ES-I3 (cell line): ENCODE data around the gene CLVS2.

Source experiments
- H3K36me3 ChIP-seq: 2 replicates; pipeline ENCODE4 v1.6.1; 2013; ENCODE audit warnings: mild to moderate bottlenecking, low read length, control low read depth, moderate library complexity; ENCODE audit not compliant: insufficient read depth
- H3K4me1 ChIP-seq: 2 replicates; pipeline ENCODE4 v1.6.1; 2013; ENCODE audit warnings: mild to moderate bottlenecking, control low read depth, low read length; ENCODE audit not compliant: insufficient read depth
- H3K9ac ChIP-seq: 2 replicates; pipeline ENCODE4 v1.6.1; 2013; ENCODE audit warnings: low read depth, mild to moderate bottlenecking, low read length, moderate library complexity
- H3K9me3 ChIP-seq: 2 replicates; pipeline ENCODE4 v1.6.1; 2013; ENCODE audit warnings: mild to moderate bottlenecking, low read length, moderate library complexity; ENCODE audit not compliant: control insufficient read depth, insufficient read depth

CLVS2 gene

GRCh38 chr6:123001540-123001939 is 5.5 kb downstream of the CLVS2 start:
- H3K9ac ChIP-seq: no peak overlapping the region
- H3K9me3 ChIP-seq: no peaks in the 10 kb centered on the region
- H3K36me3 ChIP-seq: no peaks in the 10 kb centered on the region
- no peaks in the 10 kb centered on the region for H3K4me1 ChIP-seq

GRCh38 chr6:123007885-123008284 is 11.8 kb downstream of the CLVS2 start:
- Histone ChIP-seq H3K4me1 (no peaks in the 10 kb centered on the region), H3K36me3 (no peaks in the 10 kb centered on the region), H3K9ac (no peak overlapping the region), H3K9me3 (no peaks in the 10 kb centered on the region)

GRCh38 chr6:123009059-123009458 is 13.0 kb downstream of the CLVS2 start:
- Histone ChIP-seq H3K9ac (no peak overlapping the region), H3K4me1 (no peaks in the 10 kb centered on the region), H3K36me3 (no peaks in the 10 kb centered on the region), H3K9me3 (no peaks in the 10 kb centered on the region)

GRCh38 chr6:123014835-123015234 is 18.8 kb downstream of the CLVS2 start:
- no peaks in the 10 kb centered on the region for H3K4me1 ChIP-seq
- H3K9me3 ChIP-seq: no peaks in the 10 kb centered on the region
- H3K9ac ChIP-seq: no peak overlapping the region
- no peaks in the 10 kb centered on the region for H3K36me3 ChIP-seq

- no peaks in the 10 kb centered on the region for H3K9me3 ChIP-seq
- H3K4me1 ChIP-seq: no peaks in the 10 kb centered on the region
- no peaks in the 10 kb centered on the region for H3K36me3 ChIP-seq
- H3K9ac ChIP-seq: no peak overlapping the region
Observed at GRCh38 chr6:123016431-123017103, 20.5 kb downstream of the CLVS2 start.

- H3K9me3 ChIP-seq: no peaks in the 10 kb centered on the region
- no peaks in the 10 kb centered on the region for H3K36me3 ChIP-seq
- no peak overlapping the region for H3K9ac ChIP-seq
- H3K4me1 ChIP-seq: no peaks in the 10 kb centered on the region
Observed at GRCh38 chr6:123017104-123017682, 21.2 kb downstream of the CLVS2 start.

- Histone ChIP-seq H3K36me3 (no peaks in the 10 kb centered on the region), H3K4me1 (no peaks in the 10 kb centered on the region), H3K9me3 (no peaks in the 10 kb centered on the region), H3K9ac (no peak overlapping the region)
Observed at GRCh38 chr6:123022975-123023374, 26.9 kb downstream of the CLVS2 start.

- H3K9me3 ChIP-seq: no peaks in the 10 kb centered on the region
- H3K36me3 ChIP-seq: no peaks in the 10 kb centered on the region
- H3K4me1 ChIP-seq: no peaks in the 10 kb centered on the region
Observed at GRCh38 chr6:123024976-123025375, 28.9 kb downstream of the CLVS2 start.

GRCh38 chr6:123027408-123027807 is 31.4 kb downstream of the CLVS2 start:
- Histone ChIP-seq H3K36me3 (no peaks in the 10 kb centered on the region), H3K9me3 (no peaks in the 10 kb centered on the region), H3K9ac (no peak overlapping the region), H3K4me1 (no peaks in the 10 kb centered on the region)

More at GRCh38 chr6:123024976-123025375, 28.9 kb downstream of the CLVS2 start:
- H3K9ac ChIP-seq: no peak overlapping the region

- Histone ChIP-seq H3K9me3 (no peaks in the 10 kb centered on the region), H3K9ac (no peak overlapping the region), H3K36me3 (no peaks in the 10 kb centered on the region), H3K4me1 (no peaks in the 10 kb centered on the region)
Observed at GRCh38 chr6:123028263-123028662, 32.2 kb downstream of the CLVS2 start.

GRCh38 chr6:123030282-123030681 is 34.2 kb downstream of the CLVS2 start:
- no peaks in the 10 kb centered on the region for H3K36me3 ChIP-seq
- no peaks in the 10 kb centered on the region for H3K4me1 ChIP-seq
- no peak overlapping the region for H3K9ac ChIP-seq
- no peaks in the 10 kb centered on the region for H3K9me3 ChIP-seq

GRCh38 chr6:123036648-123037047 is 40.6 kb downstream of the CLVS2 start:
- H3K4me1 ChIP-seq: no peaks in the 10 kb centered on the region
- no peaks in the 10 kb centered on the region for H3K9me3 ChIP-seq
- H3K9ac ChIP-seq: no peak overlapping the region
- no peaks in the 10 kb centered on the region for H3K36me3 ChIP-seq

- H3K9ac ChIP-seq: no peak overlapping the region
- H3K36me3 ChIP-seq: no peaks in the 10 kb centered on the region
- H3K9me3 ChIP-seq: no peaks in the 10 kb centered on the region
- no peaks in the 10 kb centered on the region for H3K4me1 ChIP-seq
Observed at GRCh38 chr6:123039431-123039830, 43.4 kb downstream of the CLVS2 start.

GRCh38 chr6:123042401-123042800 is 46.4 kb downstream of the CLVS2 start:
- Histone ChIP-seq H3K9me3 (no peaks in the 10 kb centered on the region), H3K36me3 (no peaks in the 10 kb centered on the region), H3K9ac (no peak overlapping the region), H3K4me1 (no peaks in the 10 kb centered on the region)

GRCh38 chr6:123044341-123044860 is 48.4 kb downstream of the CLVS2 start:
- H3K4me1 ChIP-seq: no peaks in the 10 kb centered on the region
- H3K36me3 ChIP-seq: no peaks in the 10 kb centered on the region

More at GRCh38 chr6:123044341-123044860, 48.4 kb downstream of the CLVS2 start:
- no peaks in the 10 kb centered on the region for H3K9me3 ChIP-seq
- no peak overlapping the region for H3K9ac ChIP-seq
